Right lobe of liver (tissue), 4 donors: ENCODE results near the gene CREB5.

Experiments used
- CTCF ChIP-seq, 4 donors: fragments of 200-600 bp in 3 of 4; fragments of 450-650 bp in 1 of 4; IDR thresholded peaks; one replicate each; pipeline versions ENCODE4 v1.5.1 to v1.8.0; 2016 to 2022; ENCODE audit warnings: antibody characterized with exemption in 4 of 4, mild to moderate bottlenecking in 2 of 4
- POLR2A ChIP-seq: fragments of 450-650 bp; IDR thresholded peaks from one replicate; pipeline ENCODE4 v1.6.1; 2017; ENCODE audit warnings: antibody characterized with exemption, mild to moderate bottlenecking
- donor health status: DM: no; HTN: no; CAD: no.
- donor health status: DM: no; HTN: no; CAD: no.
- donor health status: DM: no; HTN: yes; CAD: no.

- TF ChIP-seq CTCF (IDR thresholded peaks at IDR 0.05) = no peak
- TF ChIP-seq POLR2A = no peak
Observed at GRCh38 chr7:28688174-28688573, 275.9 kb downstream of the CREB5 start.
